MCF 10A (cell line): ENCODE data around the gene TCIRG1. TPM values are rescaled to one million over a fixed set of nuclear protein-coding genes. Genes with fewer than 3 reads are reported as not detected.
"Not testable (repeated sequence)": the region's sequence is repeated elsewhere in the genome, so short reads cannot be mapped to it uniquely, and the experiment has no call there.

ENCODE experiments used
- BruUV-seq: library from RNA; stranded (reverse); fragments of 400-500 nt; replicated peaks from 2 replicates; lab custom pipeline; 2021; lab: Mats Ljungman, UMichigan
- CTCF ChIA-PET: fragments of 300-600 bp; sonication (Branson Sonifier 250); formaldehyde crosslinking; extraction: SDS; loops from one replicate; lab custom pipeline; 2021; ENCODE audit warnings: antibody characterized with exemption, inconsistent platforms; lab: Yijun Ruan, JAX
- POLR2A ChIA-PET: fragments of 300-600, 350-650 bp; sonication (Branson Sonifier 250); formaldehyde crosslinking; extraction: SDS; loops from one replicate; lab custom pipeline; 2020; ENCODE audit warnings: antibody characterized with exemption, inconsistent platforms; lab: Yijun Ruan, JAX
- DNase-seq: peaks from one replicate; pipeline ENCODE4 v3.0.0-alpha.2; 2018; ENCODE audit not compliant: unreplicated experiment
- H3K27ac Mint-ChIP-seq: one replicate; pipeline ENCODE4 v1.8.0; 2022; ENCODE audit warnings: mild to moderate bottlenecking, low read depth, mixed read lengths; ENCODE audit not compliant: unreplicated experiment
- H3K27me3 Mint-ChIP-seq: one replicate; pipeline ENCODE4 v1.8.0; 2022; ENCODE audit warnings: mixed read lengths; ENCODE audit not compliant: insufficient read depth, unreplicated experiment
- H3K36me3 Mint-ChIP-seq: one replicate; pipeline ENCODE4 v1.8.0; 2022; ENCODE audit warnings: mild to moderate bottlenecking, moderate library complexity, mixed read lengths; ENCODE audit not compliant: insufficient read depth, unreplicated experiment
- H3K4me1 Mint-ChIP-seq: one replicate; pipeline ENCODE4 v1.8.0; 2022; ENCODE audit warnings: mixed read lengths; ENCODE audit not compliant: insufficient read depth, unreplicated experiment
- H3K4me3 Mint-ChIP-seq: one replicate; pipeline ENCODE4 v1.8.0; 2022; ENCODE audit warnings: mild to moderate bottlenecking, moderate library complexity, mixed read lengths; ENCODE audit not compliant: unreplicated experiment
- H3K9me3 Mint-ChIP-seq: one replicate; pipeline ENCODE4 v1.8.0; 2022; ENCODE audit warnings: mixed read lengths; ENCODE audit not compliant: unreplicated experiment
- intact Hi-C: fragments of 100-400 bp; cut with micrococcal nuclease; formaldehyde crosslinking; loops from 2 replicates; pipeline ENCODE4 v1.14.1; 2022
- total RNA-seq: library from RNA; stranded (reverse); gene quantifications from 2 replicates; pipeline ENCODE4 v1.2.3, GENCODE V29; 2022
- TF ChIP-seq, protein P1 (sequence below): fragments of 200-600 bp; IDR thresholded peaks from one replicate; pipeline ENCODE4 v1.8.0; 2022; ENCODE audit warnings: antibody characterized with exemption, mild to moderate bottlenecking; ENCODE audit not compliant: unreplicated experiment

The TCIRG1 gene
- total RNA-seq, 1 experiment from 2014 or later: 12.3 TPM

DNA sequence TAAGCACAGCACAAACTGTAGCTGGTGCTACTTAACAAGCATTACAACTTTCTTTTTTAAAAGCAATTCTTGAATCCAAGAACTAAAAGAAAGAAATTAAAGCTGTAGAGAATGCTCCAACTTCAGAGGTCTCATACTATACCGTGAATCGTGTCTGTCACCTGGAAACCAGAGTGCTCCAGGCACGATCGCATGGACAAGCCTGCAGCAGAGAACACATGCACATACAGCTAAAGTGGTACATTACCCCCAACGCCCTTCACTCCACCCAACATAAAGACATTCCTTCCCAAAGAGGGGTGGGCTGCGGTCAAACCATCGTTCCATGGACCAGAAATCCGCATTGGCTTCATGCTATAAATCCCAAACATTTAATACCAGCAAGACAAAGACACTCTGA is 50.9 kb downstream of the TCIRG1 start:
- Mint-ChIP-seq H3K4me1 (no peaks in the 10 kb centered on the region), H3K9me3 (no peaks in the 10 kb centered on the region), H3K27ac (no peak overlapping the region), H3K36me3 (no peaks in the 10 kb centered on the region), H3K27me3 (no peaks in the 10 kb centered on the region), H3K4me3 (no peak overlapping the region)
- no peak for DNase-seq
- TF ChIP-seq, protein P1, sequence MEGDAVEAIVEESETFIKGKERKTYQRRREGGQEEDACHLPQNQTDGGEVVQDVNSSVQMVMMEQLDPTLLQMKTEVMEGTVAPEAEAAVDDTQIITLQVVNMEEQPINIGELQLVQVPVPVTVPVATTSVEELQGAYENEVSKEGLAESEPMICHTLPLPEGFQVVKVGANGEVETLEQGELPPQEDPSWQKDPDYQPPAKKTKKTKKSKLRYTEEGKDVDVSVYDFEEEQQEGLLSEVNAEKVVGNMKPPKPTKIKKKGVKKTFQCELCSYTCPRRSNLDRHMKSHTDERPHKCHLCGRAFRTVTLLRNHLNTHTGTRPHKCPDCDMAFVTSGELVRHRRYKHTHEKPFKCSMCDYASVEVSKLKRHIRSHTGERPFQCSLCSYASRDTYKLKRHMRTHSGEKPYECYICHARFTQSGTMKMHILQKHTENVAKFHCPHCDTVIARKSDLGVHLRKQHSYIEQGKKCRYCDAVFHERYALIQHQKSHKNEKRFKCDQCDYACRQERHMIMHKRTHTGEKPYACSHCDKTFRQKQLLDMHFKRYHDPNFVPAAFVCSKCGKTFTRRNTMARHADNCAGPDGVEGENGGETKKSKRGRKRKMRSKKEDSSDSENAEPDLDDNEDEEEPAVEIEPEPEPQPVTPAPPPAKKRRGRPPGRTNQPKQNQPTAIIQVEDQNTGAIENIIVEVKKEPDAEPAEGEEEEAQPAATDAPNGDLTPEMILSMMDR: no peak
- ChIA-PET POLR2A (interaction anchor here (0.6 to 1.4 kb wide), 2 partner anchors 32 to 186 kb away, joined by 3 to 5 read pairs; partner anchors contain the start of gene CHKA), CTCF (interaction anchor here (0.5 kb wide), 1 partner anchor 76 kb away, joined by 3 read pairs; no protein-coding TSS in a partner anchor)
- intact Hi-C loops: no loop called here
- BruUV-seq: no TSS peak

DNA sequence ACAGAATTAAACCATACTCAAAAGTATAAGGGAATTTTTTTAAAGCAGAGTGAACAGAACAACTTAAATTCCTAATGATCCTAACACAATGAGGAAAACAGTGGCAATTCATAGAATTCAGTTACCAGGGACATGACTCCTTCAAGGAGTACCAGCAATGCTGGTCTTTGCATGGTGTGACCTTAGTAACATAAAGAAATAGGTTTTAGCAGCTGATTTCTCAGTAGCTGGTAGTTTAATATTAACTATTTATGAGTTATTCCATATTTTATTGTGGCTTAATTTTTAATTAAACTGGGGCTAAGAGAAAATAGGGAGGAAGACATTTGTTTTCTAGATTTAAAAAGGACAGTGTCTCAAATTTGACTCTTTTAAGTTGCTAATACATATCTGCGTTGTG is 51.5 kb downstream of the TCIRG1 start:
- no peaks in the 10 kb centered on the region for H3K9me3 Mint-ChIP-seq
- H3K36me3 Mint-ChIP-seq: no peaks in the 10 kb centered on the region
- no peak overlapping the region for H3K27ac Mint-ChIP-seq
- H3K4me3 Mint-ChIP-seq: no peak overlapping the region
- ChIA-PET CTCF (interaction anchor here (0.5 to 0.6 kb wide), 2 partner anchors 76 to 735 kb away, joined by 3 read pairs; no protein-coding TSS in a partner anchor), POLR2A (no interaction called here)
- TF ChIP-seq, protein P1: no peak
- intact Hi-C loops: no loop called here
- no peaks in the 10 kb centered on the region for H3K4me1 Mint-ChIP-seq
- no peaks in the 10 kb centered on the region for H3K27me3 Mint-ChIP-seq
- no TSS peak for BruUV-seq
- no peak for DNase-seq

DNA sequence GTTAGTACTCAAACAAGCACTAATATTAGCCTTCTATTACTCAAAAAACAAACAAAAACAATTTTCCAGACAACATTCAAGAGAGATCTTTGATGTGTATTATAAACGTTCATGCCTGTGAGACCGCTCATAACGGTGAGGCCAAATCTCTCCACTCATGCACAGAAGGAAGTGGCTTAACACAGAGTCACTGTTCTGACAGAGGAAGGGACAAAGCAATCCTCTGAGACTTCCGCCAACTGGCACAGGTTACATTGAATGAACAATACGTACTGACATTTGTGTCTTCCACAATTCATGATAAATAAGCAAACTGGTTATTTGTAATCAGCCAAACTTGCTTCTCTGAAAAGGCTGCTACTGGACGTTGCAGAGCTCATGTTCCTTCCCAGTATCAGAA is 51.9 kb downstream of the TCIRG1 start:
- BruUV-seq: no TSS peak
- H3K27ac Mint-ChIP-seq: no peak overlapping the region
- no peaks in the 10 kb centered on the region for H3K4me1 Mint-ChIP-seq
- POLR2A ChIA-PET: no interaction called here
- no peaks in the 10 kb centered on the region for H3K27me3 Mint-ChIP-seq
- CTCF ChIA-PET: interaction anchor here (0.6 kb wide), 1 partner anchor 736 kb away, joined by 3 read pairs; no protein-coding TSS in a partner anchor
- H3K4me3 Mint-ChIP-seq: no peak overlapping the region
- intact Hi-C loops: no loop called here
- no peaks in the 10 kb centered on the region for H3K9me3 Mint-ChIP-seq
- no peaks in the 10 kb centered on the region for H3K36me3 Mint-ChIP-seq
- TF ChIP-seq, protein P1: no peak
- no peak for DNase-seq

DNA sequence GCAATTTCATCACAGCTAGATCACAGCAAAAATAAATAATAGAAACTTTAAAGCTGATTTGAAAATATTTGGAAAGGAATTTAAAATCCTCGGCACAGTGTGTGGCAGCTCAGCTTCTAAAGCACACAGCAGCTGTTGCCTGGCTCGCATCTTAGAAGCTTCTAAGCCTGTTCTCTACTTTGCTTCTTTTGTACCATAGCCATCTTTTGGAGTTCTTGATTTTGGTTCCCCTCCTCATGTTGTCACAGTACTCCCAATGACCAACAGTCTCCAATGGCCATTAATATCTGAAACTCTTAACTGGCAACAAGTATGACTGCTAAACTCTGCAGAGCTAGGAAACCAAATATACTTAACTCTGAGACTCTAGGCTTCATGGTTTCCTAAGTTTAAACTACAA is 53.6 kb downstream of the TCIRG1 start:
- ChIA-PET CTCF (interaction anchor here (1.0 kb wide), 1 partner anchor 16 kb away, joined by 3 read pairs; no protein-coding TSS in a partner anchor), POLR2A (no interaction called here)
- no peak for DNase-seq
- Mint-ChIP-seq H3K36me3 (no peaks in the 10 kb centered on the region), H3K27ac (no peak overlapping the region), H3K27me3 (no peaks in the 10 kb centered on the region), H3K4me1 (no peaks in the 10 kb centered on the region), H3K4me3 (no peak overlapping the region), H3K9me3 (no peaks in the 10 kb centered on the region)
- TF ChIP-seq, protein P1: no peak
- intact Hi-C loops: no loop called here
- no TSS peak for BruUV-seq

DNA sequence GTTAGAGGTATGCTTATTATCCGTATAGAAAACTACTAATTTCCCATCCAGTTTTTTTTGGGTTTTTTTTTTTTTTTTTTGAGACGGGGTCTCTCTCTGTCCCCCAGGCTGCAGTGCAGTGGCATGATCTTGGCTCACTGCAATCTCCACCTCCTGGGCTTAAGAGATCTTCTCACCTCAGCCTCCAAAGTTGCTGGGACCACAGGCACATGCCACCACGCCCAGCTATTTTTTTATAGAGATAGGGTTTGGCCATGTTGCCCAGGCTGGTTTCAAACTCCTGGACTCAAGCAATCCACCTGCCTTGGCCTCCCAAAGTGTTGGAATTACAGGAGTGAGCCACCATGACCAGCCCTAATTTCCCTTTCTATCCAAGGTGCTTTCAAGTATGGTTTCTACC is 54.1 kb downstream of the TCIRG1 start:
- not testable (repeated sequence) for H3K36me3 Mint-ChIP-seq, BruUV-seq
- CTCF ChIA-PET: interaction anchor here (1.0 kb wide), 1 partner anchor 16 kb away, joined by 3 read pairs; no protein-coding TSS in a partner anchor

More for the DNA sequence above, 54.1 kb downstream of the TCIRG1 start:
- POLR2A ChIA-PET: interaction anchor here (0.6 to 1.1 kb wide), 2 partner anchors 32 to 73 kb away, joined by 3 read pairs; no protein-coding TSS in a partner anchor
- DNase-seq, H3K9me3 Mint-ChIP-seq, H3K4me1 Mint-ChIP-seq, H3K27me3 Mint-ChIP-seq, intact Hi-C loops, H3K4me3 Mint-ChIP-seq, H3K27ac Mint-ChIP-seq: not testable (repeated sequence)
